CD4-positive, alpha-beta T cell treated with Interleukin-21 for 1 hour (primary cell): ENCODE data around the gene SLAMF1.
A peak's percentile ranks its signal among the peaks of the same experiment; 100 is the strongest.

Source experiments
- DNase-seq: peaks from one replicate; pipeline ENCODE4 v3.0.0-alpha.2; 2020

SLAMF1 gene

GRCh38 chr1:160558660-160559380 lies 88.0 kb downstream of the SLAMF1 start:
- peak; percentile 54 for DNase-seq
